ENCODE data around the gene SEPTIN10.
"Not testable (repeated sequence)": the region's sequence is repeated elsewhere in the genome, so short reads cannot be mapped to it uniquely, and the experiment has no call there.

SEPTIN10 gene

GRCh38 chr2:109538546-109538945 lies 75.2 kb downstream of the SEPTIN10 start:
- DNase-seq: no peak

DNA sequence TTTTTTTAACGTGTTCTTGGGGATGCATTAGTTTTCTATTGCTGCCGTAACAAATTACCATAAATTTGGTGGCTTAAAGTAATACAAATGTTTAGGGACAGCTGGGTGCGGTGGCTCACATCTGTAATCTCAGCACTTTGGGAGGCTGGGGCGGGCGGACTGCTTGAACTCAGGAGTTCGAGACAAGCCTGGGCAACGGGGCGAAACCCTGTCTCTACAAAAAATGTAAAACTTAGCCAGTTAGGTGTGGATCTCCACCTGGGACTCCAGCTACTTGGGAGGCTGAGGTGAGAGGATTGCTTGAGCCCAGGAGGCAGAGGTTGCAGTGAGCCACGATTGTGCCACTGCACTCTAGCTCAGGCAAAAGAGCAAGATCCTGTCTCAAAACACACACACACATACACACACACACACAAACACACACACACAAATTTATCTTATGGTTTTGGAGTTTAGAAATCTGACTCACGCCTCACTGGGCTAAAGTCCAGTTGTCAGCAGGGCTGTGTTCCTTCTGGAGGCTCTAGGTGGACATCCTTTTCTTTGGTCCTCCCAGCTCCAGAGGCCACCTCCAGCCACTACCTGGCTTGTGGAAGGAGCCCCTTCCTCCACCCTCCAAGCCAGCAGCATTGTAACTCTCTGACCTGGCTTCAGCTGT lies 76.1 kb downstream of the SEPTIN10 start:
- no peak for DNase-seq

- not testable (repeated sequence) for DNase-seq
Measured at GRCh38 chr2:109536556-109536955, 77.2 kb downstream of the SEPTIN10 start.

DNA sequence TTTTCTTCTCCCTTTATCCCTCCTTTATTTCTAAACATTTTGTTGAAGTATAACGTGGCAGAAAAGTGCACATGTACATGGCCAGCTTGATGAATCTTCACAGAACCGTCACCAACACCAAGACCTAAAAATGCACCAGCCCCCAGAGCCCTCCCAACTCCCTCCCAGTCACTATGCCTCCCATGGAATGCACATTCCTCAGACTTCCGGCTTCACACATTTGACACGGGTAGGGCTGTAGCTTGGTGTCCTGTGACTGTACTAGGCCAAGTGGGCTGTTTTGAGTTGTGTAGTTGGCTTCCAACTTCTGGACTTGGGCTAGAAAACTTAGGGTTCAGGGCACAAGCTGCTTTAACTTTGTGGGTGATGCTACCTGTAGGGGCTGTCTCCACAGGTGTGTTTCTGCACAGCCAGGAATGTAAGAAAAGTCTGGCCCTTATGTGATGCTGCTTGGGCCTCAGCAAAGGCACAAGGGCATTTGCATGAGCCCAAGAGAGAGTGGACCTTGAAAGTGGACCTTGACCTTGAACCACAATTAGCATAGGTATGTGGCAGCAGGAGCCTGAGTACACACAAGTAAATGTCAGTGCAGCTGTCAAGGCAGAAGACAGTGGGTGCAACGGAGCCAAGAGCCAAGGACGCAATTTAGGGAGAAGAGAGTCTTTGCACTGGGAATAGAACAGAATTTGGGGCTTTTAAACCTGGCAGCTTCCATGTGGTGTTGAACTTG lies 78.4 kb downstream of the SEPTIN10 start:
- DNase-seq: no peak

- DNase-seq: no peak
Measured at GRCh38 chr2:109533823-109534222, 79.9 kb downstream of the SEPTIN10 start.

GRCh38 chr2:109532728-109533076 lies 81.1 kb downstream of the SEPTIN10 start:
- DNase-seq: no peak

DNA sequence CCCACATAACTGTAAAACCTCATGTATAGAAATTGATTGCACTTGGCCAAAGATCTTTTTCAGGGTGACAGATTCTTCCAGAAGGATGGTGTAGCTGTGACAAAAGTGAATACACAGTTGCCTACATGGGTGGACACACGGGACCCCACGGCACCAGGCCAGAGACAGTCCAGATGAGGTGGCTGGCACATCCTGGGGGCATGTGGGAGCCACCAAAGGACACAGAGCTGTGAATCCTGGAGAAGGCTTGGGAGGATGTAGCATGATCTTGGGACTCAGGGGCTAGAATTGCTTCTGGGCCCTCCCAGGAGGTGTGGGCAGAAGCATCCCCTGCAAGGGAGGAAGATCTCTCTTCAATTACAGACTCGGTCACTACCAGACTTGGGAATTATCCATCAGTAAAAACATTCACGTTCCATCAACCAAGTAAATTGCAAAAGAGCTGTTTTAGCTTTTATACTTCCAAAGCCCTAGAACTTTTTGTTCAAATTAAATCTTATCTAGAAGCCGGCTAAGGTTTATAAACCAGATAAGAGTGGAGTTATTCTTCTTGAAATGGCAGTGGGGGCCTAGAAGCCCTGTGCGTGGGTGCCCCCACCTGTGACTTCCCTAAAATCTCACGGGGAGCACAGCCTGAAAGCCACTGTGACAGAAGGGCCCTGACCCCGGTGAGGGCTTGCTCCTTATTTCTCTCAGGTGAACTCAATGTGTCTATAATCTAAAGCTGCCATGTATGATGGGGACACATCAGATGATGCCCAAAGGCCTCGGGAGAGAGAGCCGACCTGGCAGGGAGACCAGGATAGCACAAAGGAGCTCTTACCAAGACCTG lies 81.7 kb downstream of the SEPTIN10 start:
- DNase-seq: no peak

DNA sequence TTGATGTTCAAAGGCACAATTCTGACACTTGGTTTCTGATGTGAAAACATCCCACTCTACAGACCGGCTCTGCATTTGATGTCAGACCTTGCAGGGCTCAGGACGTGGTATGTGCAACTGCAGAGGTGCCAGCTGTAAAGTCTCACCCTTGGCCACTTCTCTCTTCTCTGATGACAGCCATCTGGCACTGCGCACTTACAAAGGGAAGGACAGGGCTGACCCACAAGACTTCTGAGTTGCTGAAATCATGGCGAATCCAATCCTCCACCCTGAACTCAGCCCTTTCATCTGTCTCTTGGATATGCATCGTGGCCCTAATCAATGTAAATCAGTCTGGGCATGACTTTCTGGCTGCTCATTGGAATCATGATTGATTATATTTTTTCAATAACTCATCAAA lies 82.5 kb downstream of the SEPTIN10 start:
- no peak for DNase-seq

GRCh38 chr2:109530712-109531111 lies 83.1 kb downstream of the SEPTIN10 start:
- DNase-seq: no peak

- no peak for DNase-seq
Measured at GRCh38 chr2:109529532-109530449, 84.0 kb downstream of the SEPTIN10 start.

DNA sequence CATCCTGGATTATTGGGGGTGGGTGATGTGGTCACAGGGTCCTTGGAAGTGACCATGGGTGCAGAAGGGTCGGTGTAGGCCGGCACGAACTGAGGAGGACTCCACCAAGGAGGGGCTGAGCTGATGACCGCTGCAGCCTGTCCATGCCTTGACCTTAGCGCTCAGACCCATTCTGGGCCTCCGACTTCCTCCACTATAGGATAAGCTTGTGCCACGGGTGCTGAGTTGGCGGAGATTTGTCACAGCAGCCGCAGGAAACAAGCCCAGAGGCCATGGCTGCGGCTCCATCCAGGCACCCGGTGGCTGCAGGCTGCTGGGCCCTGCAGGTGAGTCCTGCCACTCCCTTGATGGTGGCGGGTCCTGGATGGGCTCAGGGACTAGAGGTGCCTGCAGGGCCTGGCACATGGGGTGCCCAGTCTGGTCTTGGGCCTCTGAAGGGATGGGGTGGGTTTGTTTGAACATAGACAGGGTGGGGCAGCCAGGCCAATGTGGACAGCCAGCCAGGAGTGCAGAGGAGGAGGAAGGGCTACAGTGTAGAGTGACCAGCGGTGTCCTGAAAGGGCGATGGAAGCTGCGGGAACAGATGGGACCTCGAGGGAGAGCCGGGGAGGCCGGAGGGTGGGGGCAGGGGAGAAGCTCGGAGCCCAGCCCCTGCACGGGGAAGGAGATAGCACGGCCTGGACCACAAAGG lies 84.8 kb downstream of the SEPTIN10 start:
- no peak for DNase-seq

DNA sequence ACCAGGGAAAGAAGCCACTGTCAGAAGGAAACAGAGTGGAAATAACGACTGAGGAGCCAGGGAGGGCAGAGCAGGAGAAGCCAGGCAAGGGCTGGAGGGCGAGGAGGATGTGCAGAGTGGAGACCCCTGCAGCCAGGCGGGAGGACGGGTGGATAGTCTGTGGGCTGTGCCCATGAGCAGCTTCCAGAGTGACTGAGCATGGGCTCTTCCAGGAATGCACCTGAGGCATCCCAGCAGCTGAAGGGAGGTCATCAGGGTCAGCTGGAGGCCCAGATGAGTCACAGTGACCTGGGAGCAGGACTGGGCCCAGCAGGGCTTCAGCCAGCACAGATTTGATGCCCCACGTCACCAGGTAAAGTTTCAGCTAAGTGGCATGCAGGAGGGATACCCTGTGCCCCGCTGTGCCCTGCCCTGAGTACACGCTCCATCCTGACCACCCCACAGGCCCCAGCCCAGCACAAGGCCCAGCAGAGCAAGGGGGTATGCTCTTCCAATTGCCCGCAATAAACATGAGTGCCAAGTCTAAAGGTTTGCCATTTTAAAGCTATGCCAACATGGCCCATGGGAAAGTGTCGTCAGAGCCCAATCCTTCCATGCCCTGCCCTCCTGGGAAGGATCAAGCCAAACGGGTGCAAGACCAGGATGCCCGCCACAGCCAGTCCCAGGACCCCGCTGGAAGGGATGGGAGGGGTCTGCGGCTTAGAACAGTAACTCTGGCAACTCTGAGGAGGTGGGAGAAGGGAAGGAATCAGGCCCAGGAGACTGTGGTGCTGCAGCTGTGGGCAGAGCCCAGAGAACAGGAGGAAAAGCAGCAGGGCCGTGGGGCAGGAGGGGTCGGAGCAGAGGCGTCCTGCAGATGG lies 85.7 kb downstream of the SEPTIN10 start:
- no peak for DNase-seq

GRCh38 chr2:109527079-109527478 lies 86.7 kb downstream of the SEPTIN10 start:
- DNase-seq: no peak

DNA sequence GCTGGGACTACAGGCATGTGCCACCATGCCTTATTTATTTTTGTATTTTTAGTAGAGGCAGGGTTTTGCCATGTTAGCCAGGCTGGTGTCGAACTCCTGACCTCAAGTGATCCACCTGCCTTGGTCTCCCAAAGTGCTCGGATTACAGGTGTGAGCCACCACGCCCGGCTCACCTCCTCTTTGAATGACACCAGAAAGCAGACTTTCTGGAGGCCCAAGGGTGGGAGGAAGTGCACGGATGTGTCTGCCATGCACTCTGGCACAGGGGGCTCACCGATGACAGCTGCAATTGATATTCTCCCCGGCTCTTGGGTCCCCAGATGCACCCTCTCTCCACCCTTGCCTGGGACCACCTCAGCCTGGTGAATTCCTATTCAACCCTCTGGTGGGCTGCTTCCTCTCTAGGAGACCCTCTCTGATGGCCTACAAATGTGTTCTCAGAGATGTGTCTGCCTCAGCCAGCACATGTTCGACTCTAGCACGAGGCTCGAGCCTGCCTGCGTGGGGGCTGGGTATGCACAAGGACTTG lies 87.3 kb downstream of the SEPTIN10 start:
- DNase-seq: no peak

GRCh38 chr2:109525836-109526235 lies 87.9 kb downstream of the SEPTIN10 start:
- no peak for DNase-seq

- no peak for DNase-seq
Measured at GRCh38 chr2:109523536-109524361, 90.0 kb downstream of the SEPTIN10 start.

DNA sequence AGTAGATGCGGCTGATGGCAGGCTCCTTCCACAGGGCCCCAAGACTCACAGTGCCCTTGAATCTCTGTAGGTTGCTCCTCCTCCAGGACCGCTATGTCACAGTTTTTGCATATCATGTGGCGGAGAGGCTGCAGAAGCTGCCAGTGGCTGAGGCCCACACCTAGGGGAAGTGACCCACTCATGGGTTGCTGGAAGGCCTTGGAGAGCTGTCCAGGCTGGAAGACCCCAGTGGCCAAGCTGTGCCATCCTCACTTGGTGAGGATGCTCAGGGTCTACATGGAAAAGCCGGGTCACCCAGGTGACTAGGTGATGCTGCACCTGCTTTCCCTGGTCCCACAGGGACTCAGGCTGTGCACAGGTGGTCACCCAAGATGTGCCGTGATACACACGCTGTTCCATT lies 90.6 kb downstream of the SEPTIN10 start:
- DNase-seq: no peak

- no peak for DNase-seq
Measured at GRCh38 chr2:109522063-109522374, 91.7 kb downstream of the SEPTIN10 start.

DNA sequence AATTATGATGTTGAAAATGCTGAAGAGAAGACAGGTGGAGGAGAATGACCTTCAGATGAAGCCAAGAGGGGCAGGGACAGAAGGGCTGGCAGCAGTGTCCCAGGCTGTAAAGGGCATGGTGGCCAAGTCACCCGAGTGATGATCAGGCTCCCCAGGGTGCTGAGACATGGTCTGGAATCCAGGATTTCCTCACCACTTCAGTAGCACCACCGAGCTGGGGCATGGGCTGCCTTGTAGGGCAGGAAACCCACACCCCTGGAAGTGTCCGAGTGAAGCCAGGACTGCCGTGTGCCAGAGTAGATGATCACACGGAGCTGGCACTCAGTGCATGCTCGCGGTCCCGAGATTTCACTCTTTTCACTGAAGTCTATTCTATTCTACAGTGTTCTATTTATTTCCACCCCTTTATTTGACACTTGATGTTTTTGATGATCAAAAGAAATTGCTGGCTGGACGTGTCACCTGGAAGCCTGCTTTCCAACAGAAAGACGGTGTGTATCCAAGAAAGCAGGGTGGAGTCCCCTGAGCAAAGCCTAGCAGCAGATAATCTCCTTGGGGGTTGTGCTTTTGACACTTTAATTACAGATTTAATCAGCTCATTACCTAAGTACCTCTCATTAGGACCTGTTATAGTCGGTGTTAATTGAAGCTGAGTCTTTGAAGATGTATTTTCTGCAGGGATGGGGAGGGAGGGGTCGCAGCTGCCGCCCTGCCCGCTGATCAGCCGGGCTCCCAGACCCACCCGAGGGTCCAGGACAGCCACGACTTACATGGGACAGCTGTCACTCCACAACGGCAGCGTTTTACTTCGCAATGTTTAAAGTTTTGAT lies 92.3 kb downstream of the SEPTIN10 start:
- no peak for DNase-seq

Measured in stimulated activated CD4-positive, alpha-beta T cell treated with anti-CD3 and anti-CD28 coated beads, Interleukin-2, amount 100 ng/mL, for 24 hours (primary cell).